ENCODE measurements around the gene ALDOB.

DNA sequence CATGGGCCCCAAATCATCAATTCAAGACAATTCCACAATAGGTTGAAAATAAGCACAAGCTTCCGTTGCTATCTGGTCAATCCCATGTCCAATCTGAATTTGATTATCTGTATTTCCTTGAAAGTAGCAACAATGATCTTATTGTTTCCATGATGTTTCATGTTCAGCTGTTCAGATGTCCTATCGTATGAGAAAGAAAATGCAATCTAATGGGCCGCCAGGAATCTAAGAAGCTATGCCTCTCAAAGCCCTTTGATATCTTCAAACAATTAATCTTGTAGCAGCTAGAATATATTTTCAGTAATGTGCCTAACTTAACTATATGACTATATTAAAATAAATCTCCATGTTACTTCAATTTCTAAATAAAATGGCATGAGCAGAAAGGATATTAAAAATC is 32.1 kb upstream of the ALDOB start:
- TF ChIP-seq, protein P1, sequence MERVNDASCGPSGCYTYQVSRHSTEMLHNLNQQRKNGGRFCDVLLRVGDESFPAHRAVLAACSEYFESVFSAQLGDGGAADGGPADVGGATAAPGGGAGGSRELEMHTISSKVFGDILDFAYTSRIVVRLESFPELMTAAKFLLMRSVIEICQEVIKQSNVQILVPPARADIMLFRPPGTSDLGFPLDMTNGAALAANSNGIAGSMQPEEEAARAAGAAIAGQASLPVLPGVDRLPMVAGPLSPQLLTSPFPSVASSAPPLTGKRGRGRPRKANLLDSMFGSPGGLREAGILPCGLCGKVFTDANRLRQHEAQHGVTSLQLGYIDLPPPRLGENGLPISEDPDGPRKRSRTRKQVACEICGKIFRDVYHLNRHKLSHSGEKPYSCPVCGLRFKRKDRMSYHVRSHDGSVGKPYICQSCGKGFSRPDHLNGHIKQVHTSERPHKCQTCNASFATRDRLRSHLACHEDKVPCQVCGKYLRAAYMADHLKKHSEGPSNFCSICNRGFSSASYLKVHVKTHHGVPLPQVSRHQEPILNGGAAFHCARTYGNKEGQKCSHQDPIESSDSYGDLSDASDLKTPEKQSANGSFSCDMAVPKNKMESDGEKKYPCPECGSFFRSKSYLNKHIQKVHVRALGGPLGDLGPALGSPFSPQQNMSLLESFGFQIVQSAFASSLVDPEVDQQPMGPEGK (CRISPR knock-in tag; IDR thresholded peaks at IDR 0.05), result no peak
- TF ChIP-seq, protein P2, sequence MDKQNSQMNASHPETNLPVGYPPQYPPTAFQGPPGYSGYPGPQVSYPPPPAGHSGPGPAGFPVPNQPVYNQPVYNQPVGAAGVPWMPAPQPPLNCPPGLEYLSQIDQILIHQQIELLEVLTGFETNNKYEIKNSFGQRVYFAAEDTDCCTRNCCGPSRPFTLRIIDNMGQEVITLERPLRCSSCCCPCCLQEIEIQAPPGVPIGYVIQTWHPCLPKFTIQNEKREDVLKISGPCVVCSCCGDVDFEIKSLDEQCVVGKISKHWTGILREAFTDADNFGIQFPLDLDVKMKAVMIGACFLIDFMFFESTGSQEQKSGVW (CRISPR knock-in tag; IDR thresholded peaks at IDR 0.05; ENCODE audit: borderline replicate concordance), result no peak
- TF ChIP-seq RAD21 (CRISPR knock-in tag; IDR thresholded peaks at IDR 0.05), result no peak
